ENCODE measurements around the gene BSN. TPM values are rescaled to one million over a fixed set of nuclear protein-coding genes. Genes with fewer than 3 reads are reported as not detected.

Gene BSN
- total RNA-seq, 2 donors from 2014 or later, result 0.17 to 0.21 TPM

DNA sequence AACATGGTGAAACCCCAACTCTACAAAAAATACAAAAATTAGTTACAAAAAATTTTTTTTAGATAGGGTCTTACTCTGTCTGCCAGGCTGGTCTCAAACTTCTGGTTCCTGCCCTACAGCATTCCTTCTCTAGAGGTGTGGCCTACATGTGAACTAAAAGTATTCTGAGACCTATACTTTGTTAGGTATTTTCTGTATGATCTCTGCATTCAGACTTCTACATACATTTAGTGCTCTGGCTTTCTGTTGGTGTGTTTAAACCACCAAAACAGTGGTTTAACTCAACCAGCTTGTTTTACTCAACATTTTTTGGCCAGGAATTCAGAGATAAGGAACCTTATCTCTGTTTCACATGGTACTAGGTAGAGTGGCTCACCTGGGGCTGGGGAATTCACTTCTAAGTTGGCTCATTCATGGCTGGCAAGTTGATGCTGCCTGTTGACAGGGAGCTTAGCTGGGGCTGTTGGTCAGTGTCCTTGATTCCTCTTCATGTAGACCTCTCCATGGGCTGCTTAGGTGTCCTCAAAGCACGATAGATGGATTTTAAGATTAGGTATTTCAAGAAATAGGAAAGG, 41.4 kb upstream of the BSN start:
- H3K4me3 ChIP-seq, result no peak overlapping the region
- no peak overlapping the region for H3K27ac ChIP-seq
- no peaks in the 10 kb centered on the region for H3K27me3 ChIP-seq
- intact Hi-C loops (cut with DNase I), result no loop called here
- TF ChIP-seq, protein P1, sequence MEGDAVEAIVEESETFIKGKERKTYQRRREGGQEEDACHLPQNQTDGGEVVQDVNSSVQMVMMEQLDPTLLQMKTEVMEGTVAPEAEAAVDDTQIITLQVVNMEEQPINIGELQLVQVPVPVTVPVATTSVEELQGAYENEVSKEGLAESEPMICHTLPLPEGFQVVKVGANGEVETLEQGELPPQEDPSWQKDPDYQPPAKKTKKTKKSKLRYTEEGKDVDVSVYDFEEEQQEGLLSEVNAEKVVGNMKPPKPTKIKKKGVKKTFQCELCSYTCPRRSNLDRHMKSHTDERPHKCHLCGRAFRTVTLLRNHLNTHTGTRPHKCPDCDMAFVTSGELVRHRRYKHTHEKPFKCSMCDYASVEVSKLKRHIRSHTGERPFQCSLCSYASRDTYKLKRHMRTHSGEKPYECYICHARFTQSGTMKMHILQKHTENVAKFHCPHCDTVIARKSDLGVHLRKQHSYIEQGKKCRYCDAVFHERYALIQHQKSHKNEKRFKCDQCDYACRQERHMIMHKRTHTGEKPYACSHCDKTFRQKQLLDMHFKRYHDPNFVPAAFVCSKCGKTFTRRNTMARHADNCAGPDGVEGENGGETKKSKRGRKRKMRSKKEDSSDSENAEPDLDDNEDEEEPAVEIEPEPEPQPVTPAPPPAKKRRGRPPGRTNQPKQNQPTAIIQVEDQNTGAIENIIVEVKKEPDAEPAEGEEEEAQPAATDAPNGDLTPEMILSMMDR (IDR thresholded peaks at IDR 0.05), result no peak
- H3K36me3 ChIP-seq, result no peaks in the 10 kb centered on the region
- H3K9ac ChIP-seq (ENCODE audit: low read depth in 2 of 2, low read length in 2 of 2), result no peak overlapping the region
- H3K9me3 ChIP-seq, result no peaks in the 10 kb centered on the region
- DNase-seq, result no peak
- H3K4me1 ChIP-seq, result no peaks in the 10 kb centered on the region

DNA sequence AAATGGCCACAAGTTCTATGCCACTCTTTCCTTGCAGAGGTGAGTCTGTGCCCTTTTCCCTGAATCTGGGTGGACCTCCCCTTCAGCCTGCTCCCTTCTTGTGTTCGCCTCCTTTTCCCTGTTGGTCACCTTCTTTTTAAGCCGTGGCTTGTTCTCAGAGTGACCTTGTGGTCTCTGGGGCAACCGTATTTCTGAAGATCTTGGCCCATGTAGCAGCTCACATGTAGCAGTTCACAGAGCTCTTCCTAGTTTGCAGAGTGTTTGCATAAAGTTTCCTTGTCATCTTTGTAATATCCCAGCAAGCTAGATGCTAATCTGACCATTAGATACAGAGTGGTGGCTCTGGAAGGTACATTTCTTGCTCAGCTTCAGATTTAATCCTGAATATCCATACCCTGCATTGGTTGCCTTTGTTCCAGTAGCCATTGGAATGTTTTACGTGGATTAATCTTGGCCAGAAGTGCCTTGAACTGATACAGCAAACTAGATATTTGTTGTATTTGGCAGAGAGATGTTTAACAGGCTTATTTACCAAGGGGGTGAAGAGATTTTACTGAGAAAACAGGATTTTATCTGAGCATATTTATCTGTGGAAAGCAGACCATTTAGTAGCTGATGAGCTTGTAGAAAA, 40.7 kb upstream of the BSN start:
- Histone ChIP-seq H3K27ac (no peak overlapping the region), H3K9me3 (no peaks in the 10 kb centered on the region), H3K27me3 (no peaks in the 10 kb centered on the region), H3K9ac (ENCODE audit: low read depth in 2 of 2, low read length in 2 of 2) (no peak overlapping the region), H3K36me3 (no peaks in the 10 kb centered on the region), H3K4me3 (no peak overlapping the region), H3K4me1 (no peaks in the 10 kb centered on the region)
- intact Hi-C loops (cut with DNase I), result no loop called here
- no peak for DNase-seq
- TF ChIP-seq, protein P1 (IDR thresholded peaks at IDR 0.05), result no peak

DNA sequence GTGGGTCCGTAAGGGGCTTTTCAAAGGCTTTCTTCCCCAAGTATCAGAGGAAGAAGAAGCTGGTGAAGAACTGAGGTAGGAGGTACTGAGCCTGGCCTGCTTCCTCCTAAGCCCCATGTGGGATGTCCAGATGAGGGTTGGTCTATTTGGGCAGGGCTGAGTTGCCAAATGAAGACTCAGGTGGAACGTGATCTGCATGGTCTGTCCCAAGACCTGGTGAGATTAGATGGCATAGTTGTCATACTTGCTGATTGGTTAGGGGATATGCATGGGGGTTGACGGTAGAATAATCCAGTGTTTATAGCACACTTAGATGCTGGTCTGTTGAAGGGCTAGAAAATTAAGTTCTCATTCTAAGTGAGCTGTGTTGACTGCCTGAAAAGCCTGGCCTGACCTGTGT, 36.3 kb upstream of the BSN start:
- Histone ChIP-seq H3K9me3 (no peaks in the 10 kb centered on the region), H3K4me1 (no peaks in the 10 kb centered on the region), H3K36me3 (no peaks in the 10 kb centered on the region), H3K27ac (no peak overlapping the region), H3K9ac (ENCODE audit: low read depth in 2 of 2, low read length in 2 of 2) (no peak overlapping the region), H3K27me3 (no peaks in the 10 kb centered on the region), H3K4me3 (no peak overlapping the region)
- DNase-seq, result no peak
- intact Hi-C loops (cut with DNase I), result no loop called here
- TF ChIP-seq, protein P1 (IDR thresholded peaks at IDR 0.05), result no peak

DNA sequence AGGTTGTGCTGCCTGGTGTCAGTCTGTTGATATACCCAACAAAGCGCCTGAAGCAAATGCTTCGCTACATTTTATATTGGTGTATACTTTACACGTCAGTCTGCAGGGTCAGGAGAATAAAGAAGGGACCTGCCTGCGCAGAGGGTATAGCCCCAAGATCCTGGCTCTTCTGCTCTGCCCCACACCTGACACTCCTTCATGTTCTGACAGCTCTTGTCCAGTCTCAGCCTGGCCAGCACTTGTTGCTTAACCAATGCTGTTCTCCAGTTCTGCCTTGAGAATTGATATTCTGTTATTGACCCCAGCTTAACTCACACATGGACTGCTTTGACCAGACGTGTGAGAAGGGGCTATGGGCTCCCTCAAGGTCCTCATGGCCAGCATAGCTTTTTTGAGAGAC, 35.8 kb upstream of the BSN start:
- H3K27me3 ChIP-seq, result no peaks in the 10 kb centered on the region
- H3K9me3 ChIP-seq, result no peaks in the 10 kb centered on the region
- no peaks in the 10 kb centered on the region for H3K36me3 ChIP-seq
- H3K4me3 ChIP-seq, result no peak overlapping the region
- intact Hi-C loops (cut with DNase I), result no loop called here
- no peak for DNase-seq
- TF ChIP-seq, protein P1 (IDR thresholded peaks at IDR 0.05), result no peak
- no peak overlapping the region for H3K27ac ChIP-seq
- no peaks in the 10 kb centered on the region for H3K4me1 ChIP-seq
- no peak overlapping the region for H3K9ac ChIP-seq (ENCODE audit: low read depth in 2 of 2, low read length in 2 of 2)

DNA sequence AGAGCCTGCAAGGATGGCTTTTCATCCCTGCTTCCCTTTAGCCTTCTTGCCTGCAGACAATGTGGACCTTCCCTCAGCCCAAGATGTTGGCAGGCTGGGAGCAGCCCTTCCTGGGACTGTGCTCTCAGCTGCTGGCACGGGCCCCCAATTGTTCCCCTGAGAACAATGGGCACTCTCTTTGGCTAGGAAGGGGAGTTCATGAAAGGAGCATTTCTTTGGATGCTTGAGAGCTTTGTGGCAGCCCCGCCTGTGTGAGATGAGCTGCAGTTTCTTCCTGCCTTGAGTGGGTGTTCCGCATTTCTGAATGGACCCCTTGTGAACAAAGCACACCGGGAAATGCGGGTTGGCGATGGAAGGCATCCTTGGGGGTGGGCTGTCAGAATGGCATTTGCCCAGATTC, 35.0 kb upstream of the BSN start:
- H3K4me3 ChIP-seq, result no peak overlapping the region
- no peak overlapping the region for H3K9ac ChIP-seq (ENCODE audit: low read depth in 2 of 2, low read length in 2 of 2)
- no peaks in the 10 kb centered on the region for H3K27me3 ChIP-seq
- no peaks in the 10 kb centered on the region for H3K36me3 ChIP-seq
- TF ChIP-seq, protein P1 (IDR thresholded peaks at IDR 0.05), result no peak
- no peaks in the 10 kb centered on the region for H3K9me3 ChIP-seq
- H3K27ac ChIP-seq, result no peak overlapping the region
- H3K4me1 ChIP-seq, result no peaks in the 10 kb centered on the region
- no peak for DNase-seq
- intact Hi-C loops (cut with DNase I), result no loop called here

All from colonic mucosa (tissue), 4 donors.